GM19372 (cell line): ENCODE results near the gene MSMO1.
A peak's percentile ranks its signal among the peaks of the same experiment; 100 is the strongest.

Source experiments
- ATAC-seq: cut with Tn5 transposase; IDR thresholded peaks from one replicate; pipeline ENCODE4 v1.9.1; 2021; ENCODE audit warnings: mild to moderate bottlenecking, low read depth, moderate library complexity; ENCODE audit not compliant: unreplicated experiment

MSMO1 gene

DNA sequence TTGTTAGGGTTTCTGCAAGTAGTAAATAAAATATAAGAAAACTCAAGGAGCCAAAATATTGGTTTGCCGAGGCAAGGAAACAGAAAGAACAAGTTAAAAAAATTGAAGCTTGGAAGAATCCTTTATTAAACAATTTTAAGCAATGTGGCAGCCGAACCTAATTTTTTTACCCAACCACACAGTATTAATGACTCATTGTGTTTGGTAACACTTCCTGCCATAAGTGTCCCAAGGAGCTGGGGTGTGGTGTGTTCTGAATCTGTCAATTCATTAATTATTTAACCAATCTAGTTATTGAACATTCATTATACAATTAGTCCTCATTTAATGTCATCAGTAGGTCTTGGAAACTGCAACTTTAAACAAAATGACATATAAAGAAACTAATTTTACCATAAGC is 32.0 kb downstream of the MSMO1 start:
- ATAC-seq: no peak

DNA sequence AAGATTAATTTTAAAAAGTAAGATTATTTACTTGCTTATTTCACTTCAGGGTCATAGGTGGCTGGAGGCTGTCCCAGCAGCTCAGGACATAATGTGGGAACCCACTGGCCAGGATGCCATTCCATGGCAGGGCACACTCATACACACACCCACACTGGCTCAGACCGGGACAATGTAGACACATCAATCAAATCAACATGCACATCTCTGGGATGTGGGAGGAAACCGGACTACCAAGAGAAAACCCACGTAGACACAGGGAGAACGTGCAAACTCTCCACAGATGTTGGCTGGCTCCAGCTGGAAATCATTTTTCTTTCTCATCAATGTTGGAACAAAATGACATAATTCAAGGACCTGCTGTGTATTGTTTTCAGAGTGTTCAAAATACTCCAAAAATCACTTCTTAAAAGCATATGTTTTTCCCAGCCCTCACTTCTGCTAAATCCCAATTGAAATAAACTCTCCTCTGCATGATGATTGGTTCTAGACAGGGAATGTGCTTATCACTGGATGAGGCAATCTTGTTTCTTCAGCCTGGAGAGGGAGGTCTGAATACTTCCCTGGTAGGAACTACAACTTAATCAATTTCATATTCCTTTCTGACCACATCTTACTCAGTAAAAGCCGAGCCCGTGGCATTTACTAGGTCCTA is 32.7 kb downstream of the MSMO1 start:
- no peak for ATAC-seq

DNA sequence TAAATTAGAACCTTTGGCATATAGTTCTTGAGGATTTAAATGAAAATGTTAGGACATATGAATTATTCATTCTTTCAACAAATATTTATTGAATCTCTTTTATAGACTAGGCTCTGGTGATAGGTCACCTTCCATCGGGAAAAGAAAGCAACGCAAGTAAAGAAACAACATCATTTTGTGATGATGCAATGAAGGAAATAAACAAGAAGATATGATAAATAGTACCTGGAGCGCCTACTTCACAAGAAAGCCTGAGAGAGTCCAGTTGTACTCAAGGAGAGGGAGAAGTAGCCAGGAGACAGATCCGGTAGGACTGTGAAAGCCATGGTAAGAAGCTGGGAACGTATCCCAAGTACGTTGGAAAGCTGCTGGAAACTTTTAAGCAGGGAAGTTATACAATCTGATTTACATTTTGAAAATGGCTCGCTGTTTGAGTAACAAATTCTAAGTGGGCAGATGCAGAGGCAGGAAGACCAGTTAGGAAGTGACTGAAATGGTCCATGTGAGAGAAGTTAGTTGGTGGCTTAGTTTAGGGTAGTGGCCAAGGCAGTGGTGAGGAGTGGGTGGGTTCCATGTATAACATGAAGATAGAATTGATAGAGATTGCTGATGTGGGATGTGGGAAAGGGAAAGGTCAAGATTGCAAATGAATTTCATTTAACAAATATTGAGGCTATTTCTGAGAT is 33.7 kb downstream of the MSMO1 start:
- no peak for ATAC-seq

DNA sequence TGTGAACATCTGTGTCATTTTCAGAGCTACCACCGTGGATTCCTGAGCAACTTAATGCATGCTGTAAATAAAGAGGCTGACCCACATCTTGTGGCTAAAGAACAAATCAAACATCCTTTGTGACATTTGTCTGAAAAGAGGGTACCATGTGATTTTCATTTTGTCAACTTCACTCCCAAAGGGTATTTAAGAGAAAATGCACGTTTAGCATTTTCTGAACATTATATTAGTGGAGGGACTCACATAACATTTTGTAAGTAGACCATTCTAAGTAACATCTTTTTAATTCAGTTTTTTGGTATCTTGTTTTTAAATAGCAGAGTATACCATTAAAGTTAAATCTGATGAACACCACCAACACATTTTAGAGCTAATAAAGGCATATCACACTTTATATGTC is 34.3 kb downstream of the MSMO1 start:
- ATAC-seq: no peak

DNA sequence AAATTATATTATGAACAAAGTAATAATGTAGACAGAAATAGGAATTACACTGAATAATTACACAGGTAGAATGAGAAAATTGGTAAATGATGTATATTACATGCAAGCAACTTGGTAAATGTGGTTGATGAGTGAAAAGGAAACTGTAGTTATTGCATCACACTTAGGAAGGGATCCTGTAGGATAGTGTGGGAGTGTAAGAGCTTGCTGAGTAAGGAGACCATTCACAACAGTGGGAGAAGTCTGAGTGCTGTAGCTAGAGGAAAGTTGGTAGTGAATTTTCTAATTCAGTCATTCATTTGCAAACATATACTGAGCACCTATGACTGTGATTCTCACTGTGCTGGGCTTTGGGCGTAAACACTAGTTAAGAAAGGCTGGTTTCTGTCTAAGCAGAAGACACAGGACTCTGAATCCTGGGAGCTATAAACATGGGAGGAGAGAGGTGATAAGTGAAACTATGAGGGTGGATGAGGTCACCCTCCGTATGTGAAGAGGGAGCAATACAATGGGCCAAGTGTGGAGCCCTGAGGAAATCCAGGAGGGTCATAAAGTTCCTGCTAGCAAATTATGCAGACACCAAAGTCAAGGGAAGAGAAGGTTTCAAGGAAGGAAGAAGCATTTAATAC is 37.1 kb downstream of the MSMO1 start:
- ATAC-seq: no peak

DNA sequence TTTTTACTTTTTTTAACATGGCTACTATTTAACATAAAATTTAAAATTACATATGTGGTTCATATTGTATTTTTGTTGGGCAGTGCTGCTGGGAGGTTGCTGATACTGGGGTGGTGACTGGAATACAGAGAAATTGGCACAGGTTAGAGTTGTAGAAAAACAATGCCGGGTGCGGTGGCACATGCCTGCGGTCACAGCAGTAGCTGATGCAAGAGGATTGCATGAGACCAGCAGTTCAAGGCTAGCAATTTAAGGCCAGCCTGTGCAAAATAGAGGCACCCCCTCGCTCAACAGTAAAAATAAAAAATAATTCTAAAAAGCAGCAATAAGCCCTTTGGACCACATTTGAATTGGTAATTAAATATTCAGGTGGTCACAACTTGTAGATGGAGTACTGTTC is 39.6 kb downstream of the MSMO1 start:
- no peak for ATAC-seq

DNA sequence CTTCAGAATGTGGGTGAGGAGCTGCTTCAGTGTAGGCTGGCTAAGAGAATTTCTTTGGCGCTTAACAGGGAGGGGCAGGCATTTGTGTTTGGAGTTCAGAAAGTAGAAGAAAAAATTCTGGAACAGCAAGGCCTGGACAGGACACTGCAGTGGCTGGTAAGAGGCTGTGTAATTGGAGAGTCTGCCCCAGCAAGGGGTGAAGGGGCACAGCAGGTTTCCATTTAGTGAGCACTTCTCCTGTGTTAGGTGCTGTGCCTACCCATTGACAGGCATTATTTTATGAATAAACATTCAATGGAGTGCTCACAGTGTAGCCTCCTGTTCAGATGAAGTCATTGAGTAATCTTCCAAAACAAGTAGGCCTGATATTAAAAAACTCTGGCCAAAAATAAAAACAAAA is 40.6 kb downstream of the MSMO1 start:
- no peak for ATAC-seq

DNA sequence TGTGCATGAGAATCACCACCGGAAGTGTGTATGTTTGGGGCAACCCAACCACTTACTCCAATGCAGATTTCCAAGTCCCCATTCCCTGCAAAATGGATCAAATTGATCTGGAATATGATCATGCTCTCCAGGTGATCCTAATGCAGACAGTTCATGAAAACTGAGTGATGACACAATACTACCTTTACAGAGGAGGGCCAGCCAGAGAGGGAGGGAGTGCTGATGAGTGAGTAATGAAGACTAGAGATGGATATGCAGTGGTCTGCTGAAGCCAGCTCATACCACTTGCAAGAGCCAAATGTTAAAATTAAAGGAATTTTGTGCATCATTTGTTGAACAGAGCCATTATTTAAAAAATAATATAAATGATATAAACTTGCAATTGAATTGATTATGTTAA is 41.1 kb downstream of the MSMO1 start:
- ATAC-seq: no peak

DNA sequence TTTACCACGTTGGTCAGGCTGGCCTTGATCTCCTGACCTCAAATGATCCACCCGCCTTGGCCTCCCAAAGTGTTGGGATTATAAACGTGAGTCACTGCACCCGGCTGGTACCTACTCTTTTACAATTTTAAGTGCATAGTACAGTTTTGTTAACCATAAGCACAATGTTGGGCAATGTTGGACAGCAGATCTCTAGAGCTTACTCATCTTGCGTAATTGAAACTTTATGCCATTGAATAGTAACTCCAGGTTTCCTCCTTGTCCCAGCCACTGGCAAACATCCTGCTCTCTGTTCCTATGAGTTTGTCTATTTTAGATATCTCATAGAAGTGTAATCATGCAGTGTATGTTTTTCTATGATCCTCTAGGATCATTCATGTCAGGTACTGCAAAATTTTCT is 42.1 kb downstream of the MSMO1 start:
- no peak for ATAC-seq

DNA sequence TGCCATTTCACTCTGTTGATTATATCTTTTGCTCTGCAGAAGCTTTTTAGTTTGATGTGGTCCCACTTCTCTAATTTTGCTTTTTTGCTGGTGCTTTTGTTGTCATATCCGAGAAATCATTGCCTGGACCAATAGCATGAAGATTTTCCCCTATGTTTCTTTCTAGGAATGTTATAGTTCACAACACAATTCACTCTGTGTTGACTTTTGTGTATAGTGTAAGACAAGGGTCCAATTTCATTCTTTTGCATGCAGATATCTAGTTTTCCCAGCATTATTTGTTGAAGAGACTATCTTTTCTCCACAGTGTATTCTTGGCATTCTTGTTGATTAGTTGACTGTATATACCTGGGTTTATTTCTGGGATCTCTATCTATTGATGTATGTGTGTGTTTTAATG is 43.1 kb downstream of the MSMO1 start:
- no peak for ATAC-seq

DNA sequence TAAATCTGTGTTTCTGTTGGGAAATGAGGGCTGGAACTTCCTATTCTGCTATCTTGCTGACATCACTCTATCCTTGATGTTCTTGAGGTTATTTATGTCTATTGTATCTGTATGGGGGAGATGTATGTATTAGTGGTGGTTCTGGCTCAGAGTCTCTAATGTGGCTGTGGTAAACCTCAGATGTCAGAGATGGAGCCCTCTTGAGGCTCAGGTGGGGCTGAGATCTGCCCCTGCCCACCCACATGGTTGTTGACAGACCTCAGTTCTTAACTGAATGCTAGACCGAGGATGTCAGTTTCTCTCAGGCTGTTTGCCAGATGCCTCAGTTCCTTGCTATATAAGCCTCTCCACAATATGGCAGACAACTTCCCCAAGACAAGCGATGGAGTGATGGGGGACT is 48.0 kb downstream of the MSMO1 start:
- no peak for ATAC-seq

DNA sequence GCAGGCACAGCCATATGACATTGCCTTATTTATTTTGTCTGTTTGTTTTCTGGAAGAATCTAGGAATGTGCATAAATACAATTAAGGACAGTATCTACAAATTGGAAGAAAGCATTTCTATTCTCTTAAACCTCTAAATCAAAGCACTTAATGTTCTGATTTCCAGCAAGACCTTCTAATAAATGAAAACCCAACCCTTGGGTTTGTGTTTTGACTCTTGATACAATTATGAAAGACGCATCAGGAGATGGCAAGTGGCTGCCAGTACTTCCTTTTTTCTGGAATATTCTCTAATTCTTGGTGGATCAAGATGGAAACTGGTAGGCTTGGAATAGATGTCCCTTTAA is 50.9 kb downstream of the MSMO1 start:
- ATAC-seq: no peak

DNA sequence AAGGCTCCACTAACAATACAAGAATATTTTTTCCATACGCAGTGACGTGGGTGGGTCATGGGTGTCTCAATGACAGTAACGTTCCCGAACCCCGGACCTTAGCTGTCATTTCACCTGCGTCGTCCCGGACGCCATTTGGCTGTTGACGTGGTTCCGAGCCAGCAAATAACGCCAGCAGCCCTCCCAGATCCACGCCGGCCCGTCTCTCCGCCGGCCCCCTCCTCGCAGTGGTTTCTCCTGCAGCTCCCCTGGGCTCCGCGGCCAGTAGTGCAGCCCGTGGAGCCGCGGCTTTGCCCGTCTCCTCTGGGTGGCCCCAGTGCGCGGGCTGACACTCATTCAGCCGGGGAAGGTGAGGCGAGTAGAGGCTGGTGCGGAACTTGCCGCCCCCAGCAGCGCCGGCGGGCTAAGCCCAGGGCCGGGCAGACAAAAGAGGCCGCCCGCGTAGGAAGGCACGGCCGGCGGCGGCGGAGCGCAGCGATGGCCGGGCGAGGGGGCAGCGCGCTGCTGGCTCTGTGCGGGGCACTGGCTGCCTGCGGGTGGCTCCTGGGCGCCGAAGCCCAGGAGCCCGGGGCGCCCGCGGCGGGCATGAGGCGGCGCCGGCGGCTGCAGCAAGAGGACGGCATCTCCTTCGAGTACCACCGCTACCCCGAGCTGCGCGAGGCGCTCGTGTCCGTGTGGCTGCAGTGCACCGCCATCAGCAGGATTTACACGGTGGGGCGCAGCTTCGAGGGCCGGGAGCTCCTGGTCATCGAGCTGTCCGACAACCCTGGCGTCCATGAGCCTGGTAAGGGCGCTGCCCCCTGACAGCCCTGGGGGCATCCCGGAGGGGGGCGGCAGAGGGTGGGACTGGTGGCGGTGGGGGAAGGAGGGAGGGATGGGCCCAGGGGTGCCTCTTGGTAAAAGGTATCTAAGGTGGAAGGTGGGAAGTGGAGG is 51.5 kb downstream of the MSMO1 start, which contains the start of gene CPE:
Gene CPE, plus strand, starts transcription at position 264 of the 933 bp plus-strand sequence. Its CDS starts 214 bp downstream, at position 478.
- peak; percentile 94 for ATAC-seq

DNA sequence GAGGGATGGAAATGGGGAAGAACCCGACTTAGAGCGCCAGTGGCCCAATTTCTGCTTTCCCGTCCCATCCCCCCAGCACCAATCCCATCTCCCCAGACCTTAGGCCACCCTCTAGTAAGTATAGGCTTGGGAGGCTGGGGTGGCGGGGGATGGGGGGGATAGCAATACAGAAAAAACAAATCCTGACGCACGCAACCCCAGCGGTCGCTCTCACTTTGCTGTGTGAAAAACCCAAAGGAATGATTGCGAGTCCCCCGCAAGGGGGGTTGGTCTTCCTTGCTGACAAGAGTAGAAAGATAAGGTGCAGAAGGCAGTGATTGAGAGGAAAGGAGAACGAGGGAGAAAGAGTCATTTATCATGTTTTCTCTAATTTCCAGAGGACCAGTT is 52.2 kb downstream of the MSMO1 start:
- ATAC-seq: no peak

DNA sequence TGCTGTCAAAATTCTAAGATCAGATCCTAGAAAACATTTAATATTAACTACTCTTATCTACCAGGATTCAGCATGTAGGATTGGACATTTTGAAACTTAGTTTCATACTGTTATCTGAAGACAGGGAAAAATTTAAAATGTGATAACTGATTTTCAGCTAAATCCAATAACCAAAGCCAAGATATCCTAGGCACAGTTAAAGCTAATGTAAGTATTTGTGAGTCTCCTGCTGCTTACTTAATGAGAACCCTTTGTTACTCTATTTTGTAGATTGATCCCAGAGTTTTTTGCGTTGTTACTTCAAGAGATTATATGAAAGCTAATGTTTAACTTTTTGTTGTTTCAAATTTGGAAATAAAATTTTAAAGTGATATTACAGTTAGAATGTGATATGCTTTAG is 53.3 kb downstream of the MSMO1 start:
- no peak for ATAC-seq

DNA sequence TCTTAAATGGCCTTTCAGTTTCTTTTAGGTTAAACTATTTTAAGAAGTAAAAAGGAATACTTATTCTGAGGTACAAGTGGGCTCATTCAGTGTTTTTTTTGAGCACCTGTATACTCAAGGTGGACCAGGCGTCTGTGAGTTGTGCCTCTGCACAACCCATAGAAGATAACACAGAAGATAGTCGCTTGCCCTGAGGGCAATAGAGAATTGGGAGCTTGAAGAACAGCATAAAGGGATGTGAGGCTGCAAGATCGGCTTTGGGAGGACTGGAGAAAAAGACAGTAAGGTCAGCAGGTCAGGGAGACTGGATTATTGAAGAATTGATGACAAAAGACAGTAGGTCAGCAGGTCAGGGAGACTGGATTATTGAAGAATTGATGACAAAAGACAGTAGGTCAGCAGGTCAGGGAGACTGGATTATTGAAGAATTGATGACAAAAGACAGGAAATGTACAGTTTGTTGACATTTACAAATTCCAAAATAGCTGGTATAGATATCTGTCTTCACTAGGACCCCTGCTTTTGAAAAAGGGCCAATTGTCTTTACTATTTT is 54.4 kb downstream of the MSMO1 start:
- ATAC-seq: no peak

DNA sequence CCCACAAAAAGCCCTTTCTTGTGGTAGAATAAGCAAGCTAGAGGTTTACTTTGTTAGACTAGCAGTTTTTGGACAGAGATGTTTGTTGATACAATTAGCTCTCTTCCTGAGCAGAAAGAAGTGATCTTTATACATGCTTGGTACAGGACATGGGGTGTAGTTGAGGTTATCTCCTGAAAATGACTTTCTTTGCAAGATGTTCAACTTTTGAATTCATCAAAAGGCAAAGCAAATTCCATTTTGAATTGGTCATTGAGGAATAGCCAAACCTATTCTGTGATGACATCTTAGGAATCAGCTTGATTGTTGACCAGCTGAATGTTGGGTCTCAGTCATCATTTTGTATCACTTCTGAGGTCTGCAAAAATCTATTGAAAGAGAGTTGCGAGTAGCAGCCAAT is 55.2 kb downstream of the MSMO1 start:
- no peak for ATAC-seq

DNA sequence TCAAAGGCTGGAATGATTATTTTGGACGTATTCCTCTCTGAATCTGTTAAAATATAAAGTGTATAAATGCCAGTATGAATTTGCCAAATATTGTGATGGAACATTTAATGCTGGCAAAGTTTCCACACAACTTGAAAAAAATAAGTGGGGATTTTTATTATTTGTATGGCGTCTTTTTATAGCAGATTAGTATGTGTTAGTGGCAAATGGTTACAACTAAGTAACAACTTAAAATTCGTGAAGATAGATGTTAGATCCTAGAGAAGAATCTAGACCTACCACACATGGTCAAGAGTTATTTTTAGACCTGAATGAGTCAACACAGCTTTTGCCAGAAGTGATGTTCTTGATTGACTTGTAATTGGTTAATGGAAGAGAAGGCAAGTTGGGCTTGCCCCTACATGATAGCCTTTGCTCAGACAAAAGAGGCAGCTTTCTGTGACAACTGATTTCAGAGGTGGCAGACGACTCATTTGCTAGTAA is 56.2 kb downstream of the MSMO1 start:
- no peak for ATAC-seq

DNA sequence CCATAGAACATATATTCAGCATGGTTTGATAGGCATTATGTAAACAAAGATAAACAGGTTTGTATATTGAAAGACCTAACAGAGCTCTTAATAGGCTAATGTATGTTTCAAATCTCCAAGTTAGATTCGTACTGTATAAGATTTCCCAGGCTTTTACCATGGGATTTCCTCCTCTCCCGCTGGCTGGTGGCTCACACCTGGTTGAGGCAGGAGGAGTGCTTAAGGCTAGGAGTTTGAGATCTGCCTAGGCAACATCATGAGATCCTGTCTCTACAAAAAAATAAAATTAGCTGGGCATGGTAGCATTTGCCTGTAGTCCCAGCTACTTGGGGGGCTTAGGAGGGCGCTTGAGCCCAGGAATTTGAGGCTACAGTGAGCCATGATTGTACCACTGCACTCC is 56.7 kb downstream of the MSMO1 start:
- ATAC-seq: no peak

DNA sequence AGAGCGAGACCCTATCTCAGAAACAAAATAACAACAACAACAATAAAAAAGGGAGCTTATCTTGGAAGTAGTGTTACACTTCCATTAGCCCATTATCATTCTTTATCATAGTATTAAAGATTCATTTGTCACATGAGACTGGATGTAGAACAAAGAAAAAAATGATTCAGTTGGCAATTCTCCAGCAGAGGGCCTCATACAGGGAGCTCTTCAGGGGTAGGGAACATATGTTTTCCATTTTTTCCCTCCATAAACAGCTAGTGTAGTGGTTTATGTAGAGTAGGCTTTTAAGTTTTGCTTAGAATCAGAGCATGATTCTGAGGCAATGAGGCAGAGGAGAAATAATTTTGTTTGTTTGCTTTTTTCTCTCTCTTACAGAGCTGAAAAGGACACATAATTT is 57.1 kb downstream of the MSMO1 start:
- ATAC-seq: no peak

DNA sequence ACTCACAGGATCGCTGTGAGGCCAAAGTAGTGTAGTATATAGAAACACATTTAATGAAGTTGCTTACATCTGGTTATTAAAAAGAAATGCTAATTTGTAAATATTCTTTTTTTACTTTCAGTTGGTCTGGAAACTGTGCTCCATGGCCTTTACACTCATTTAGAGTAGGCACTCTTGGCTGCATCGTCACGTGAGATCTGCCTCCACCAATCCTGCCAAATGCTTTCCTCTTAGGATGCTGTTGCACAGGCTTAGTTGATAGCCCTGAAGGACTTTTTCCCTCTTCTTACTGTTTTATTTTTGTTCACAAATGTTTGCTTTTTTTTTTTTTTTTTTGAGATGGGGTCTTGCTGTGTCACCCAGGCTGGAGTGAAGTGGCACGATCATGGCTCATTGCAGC is 57.7 kb downstream of the MSMO1 start:
- no peak for ATAC-seq
